ENCODE data around the gene NEU3.
"Not testable (repeated sequence)": the region's sequence is repeated elsewhere in the genome, so short reads cannot be mapped to it uniquely, and the experiment has no call there.

The NEU3 gene

GRCh38 chr11:74988541-74989259 is at the start of gene NEU3:
TSS of gene NEU3 (plus strand) at chr11:74988933. CDS start at chr11:74989061, 128 bp downstream.
- peak; percentile 75 for DNase-seq (ENCODE audit: low read depth)

GRCh38 chr11:74941492-74941891 is 47.2 kb upstream of the NEU3 start:
- DNase-seq (ENCODE audit: low read depth), result no peak

GRCh38 chr11:74942073-74942759 is 46.5 kb upstream of the NEU3 start:
- DNase-seq (ENCODE audit: low read depth), result no peak

GRCh38 chr11:74948546-74948897 is 40.2 kb upstream of the NEU3 start:
- no peak for DNase-seq (ENCODE audit: low read depth)

- DNase-seq (ENCODE audit: low read depth), result peak; percentile 96
These were observed 39.6 kb upstream of the NEU3 start, which contains the start of the genes SPCS2 and XRRA1 for GRCh38 chr11:74948898-74949752. TSS of gene SPCS2 (plus strand) at chr11:74949266. CDS start at chr11:74949286, 20 bp downstream. TSS of gene XRRA1 (minus strand) at chr11:74949091. CDS start at chr11:74940878, 8,213 bp downstream.

GRCh38 chr11:74949753-74950137 is 39.0 kb upstream of the NEU3 start:
- no peak for DNase-seq (ENCODE audit: low read depth)

- no peak for DNase-seq (ENCODE audit: low read depth)
These were observed 38.3 kb upstream of the NEU3 start for GRCh38 chr11:74950374-74950969.

- no peak for DNase-seq (ENCODE audit: low read depth)
These were observed 37.5 kb upstream of the NEU3 start for GRCh38 chr11:74951226-74951625.

GRCh38 chr11:74952752-74953151 is 36.0 kb upstream of the NEU3 start:
- no peak for DNase-seq (ENCODE audit: low read depth)

- no peak for DNase-seq (ENCODE audit: low read depth)
These were observed 35.3 kb upstream of the NEU3 start for GRCh38 chr11:74953451-74953850.

- DNase-seq (ENCODE audit: low read depth), result no peak
These were observed 34.5 kb upstream of the NEU3 start for GRCh38 chr11:74954199-74954598.

- DNase-seq (ENCODE audit: low read depth), result no peak
These were observed 32.2 kb upstream of the NEU3 start for GRCh38 chr11:74956397-74957015.

- no peak for DNase-seq (ENCODE audit: low read depth)
These were observed 30.6 kb upstream of the NEU3 start for GRCh38 chr11:74957937-74958629.

GRCh38 chr11:74960128-74960527 is 28.6 kb upstream of the NEU3 start:
- not testable (repeated sequence) for DNase-seq (ENCODE audit: low read depth)

GRCh38 chr11:74966651-74967050 is 22.1 kb upstream of the NEU3 start:
- no peak for DNase-seq (ENCODE audit: low read depth)

- no peak for DNase-seq (ENCODE audit: low read depth)
These were observed 17.8 kb upstream of the NEU3 start for GRCh38 chr11:74970852-74971395.

- DNase-seq (ENCODE audit: low read depth), result no peak
These were observed 17.3 kb upstream of the NEU3 start for GRCh38 chr11:74971424-74971823.

- DNase-seq (ENCODE audit: low read depth), result no peak
These were observed 10.7 kb upstream of the NEU3 start for GRCh38 chr11:74978041-74978440.

- no peak for DNase-seq (ENCODE audit: low read depth)
These were observed 8.1 kb upstream of the NEU3 start for GRCh38 chr11:74980634-74981033.

GRCh38 chr11:74981888-74982287 is 6.8 kb upstream of the NEU3 start:
- DNase-seq (ENCODE audit: low read depth), result no peak

GRCh38 chr11:74984070-74984469 is 4.7 kb upstream of the NEU3 start:
- no peak for DNase-seq (ENCODE audit: low read depth)
